ENCODE data around the gene POMT1. TPM values are rescaled to one million over a fixed set of nuclear protein-coding genes. Genes with fewer than 3 reads are reported as not detected.

The POMT1 gene
- total RNA-seq, 1 donor from 2014 or later, result 29.3 TPM

- TF ChIP-seq CTCF (IDR thresholded peaks at IDR 0.05; ENCODE audit: insufficient read depth, low read length, poor library complexity, severe bottlenecking), result no peak
- DNase-seq (ENCODE audit: low read depth), result no peak
- Histone ChIP-seq H3K36me3 (ENCODE audit: control insufficient read depth, insufficient read depth, low read length) (peaks cover 8% of the 10 kb centered on the region), H3K4me3 (ENCODE audit: low read depth, low read length) (no peak overlapping the region), H3K27me3 (ENCODE audit: control insufficient read depth, insufficient read depth, low read length) (no peaks in the 10 kb centered on the region)
Observed at GRCh38 chr9:131523451-131524435, 21.0 kb downstream of the POMT1 start.

- H3K4me3 ChIP-seq (ENCODE audit: low read depth, low read length), result no peak overlapping the region
- no peak for TF ChIP-seq CTCF (IDR thresholded peaks at IDR 0.05; ENCODE audit: insufficient read depth, low read length, poor library complexity, severe bottlenecking)
- no peaks in the 10 kb centered on the region for H3K27me3 ChIP-seq (ENCODE audit: control insufficient read depth, insufficient read depth, low read length)
- peaks cover 10% of the 10 kb centered on the region for H3K36me3 ChIP-seq (ENCODE audit: control insufficient read depth, insufficient read depth, low read length)
- no peak for DNase-seq (ENCODE audit: low read depth)
Observed at GRCh38 chr9:131524665-131525315, 22.1 kb downstream of the POMT1 start.

- no peak for TF ChIP-seq CTCF (IDR thresholded peaks at IDR 0.05; ENCODE audit: insufficient read depth, low read length, poor library complexity, severe bottlenecking)
- H3K27me3 ChIP-seq (ENCODE audit: control insufficient read depth, insufficient read depth, low read length), result no peaks in the 10 kb centered on the region
- DNase-seq (ENCODE audit: low read depth), result no peak
- H3K4me3 ChIP-seq (ENCODE audit: low read depth, low read length), result no peak overlapping the region
- peaks cover 8% of the 10 kb centered on the region for H3K36me3 ChIP-seq (ENCODE audit: control insufficient read depth, insufficient read depth, low read length)
Observed at GRCh38 chr9:131525643-131526565, 23.2 kb downstream of the POMT1 start.

- Histone ChIP-seq H3K27me3 (ENCODE audit: control insufficient read depth, insufficient read depth, low read length) (no peaks in the 10 kb centered on the region), H3K36me3 (ENCODE audit: control insufficient read depth, insufficient read depth, low read length) (peaks cover 5% of the 10 kb centered on the region), H3K4me3 (ENCODE audit: low read depth, low read length) (no peak overlapping the region)
- TF ChIP-seq CTCF (IDR thresholded peaks at IDR 0.05; ENCODE audit: insufficient read depth, low read length, poor library complexity, severe bottlenecking), result no peak
- no peak for DNase-seq (ENCODE audit: low read depth)
Observed at GRCh38 chr9:131528186-131528585, 25.5 kb downstream of the POMT1 start.

GRCh38 chr9:131528886-131529505 is 26.3 kb downstream of the POMT1 start:
- H3K27me3 ChIP-seq (ENCODE audit: control insufficient read depth, insufficient read depth, low read length), result no peaks in the 10 kb centered on the region
- no peak overlapping the region for H3K4me3 ChIP-seq (ENCODE audit: low read depth, low read length)
- H3K36me3 ChIP-seq (ENCODE audit: control insufficient read depth, insufficient read depth, low read length), result peaks cover 5% of the 10 kb centered on the region
- no peak for TF ChIP-seq CTCF (IDR thresholded peaks at IDR 0.05; ENCODE audit: insufficient read depth, low read length, poor library complexity, severe bottlenecking)
- no peak for DNase-seq (ENCODE audit: low read depth)
